GM19099 (cell line): Measurements from ENCODE around the gene AKT3.

Experiments
- POLR2A ChIP-seq: IDR thresholded peaks from 3 replicates; pipeline ENCODE4 v1.6.1; 2011; ENCODE audit warnings: low read depth; ENCODE audit not compliant: insufficient read length; ENCODE audit errors: extremely low read depth

Gene AKT3

GRCh38 chr1:243848165-243848857, 1.7 kb downstream of the AKT3 start:
- no peak for TF ChIP-seq POLR2A

DNA sequence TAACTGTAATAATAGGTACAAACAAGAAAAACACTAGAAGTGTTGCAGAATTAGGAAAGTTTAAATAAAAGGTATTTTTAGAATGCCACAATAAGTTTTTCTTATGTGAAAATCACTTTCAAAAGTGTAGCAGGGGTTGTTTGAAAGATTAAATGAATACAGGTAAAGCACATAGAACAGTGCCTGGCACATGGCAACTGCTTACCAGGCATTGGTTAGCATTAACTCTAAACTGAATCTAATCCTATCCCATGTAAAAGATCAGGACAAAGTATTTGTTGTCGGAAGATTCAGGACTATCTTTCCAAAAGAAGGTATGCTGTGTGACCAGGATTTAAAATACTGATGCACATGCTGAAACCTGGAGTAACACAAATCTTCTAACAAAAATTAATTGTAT, 3.3 kb downstream of the AKT3 start:
- TF ChIP-seq POLR2A = no peak

- no peak for TF ChIP-seq POLR2A
Measured at GRCh38 chr1:243845888-243846287, 4.2 kb downstream of the AKT3 start.

DNA sequence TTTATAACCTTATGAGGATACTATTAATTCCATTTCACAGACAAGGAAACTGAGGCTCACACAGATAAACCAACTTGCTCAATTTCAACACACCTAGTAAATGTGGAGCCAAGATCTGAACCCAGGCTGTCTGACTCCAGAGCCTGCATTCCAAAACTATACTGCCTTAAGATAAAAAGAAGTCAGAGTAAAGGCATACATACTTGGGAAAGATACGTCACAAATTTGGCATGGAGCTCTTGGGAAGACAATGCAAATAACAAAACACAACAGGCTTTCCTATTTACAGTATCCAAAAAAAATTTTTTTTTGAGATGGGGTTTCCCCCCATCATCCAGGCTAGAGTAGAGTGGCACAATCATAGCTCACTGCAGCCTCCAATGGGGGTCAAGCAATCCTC, 5.9 kb downstream of the AKT3 start:
- no peak for TF ChIP-seq POLR2A

- no peak for TF ChIP-seq POLR2A
Measured at GRCh38 chr1:243842978-243843511, 7.0 kb downstream of the AKT3 start.

DNA sequence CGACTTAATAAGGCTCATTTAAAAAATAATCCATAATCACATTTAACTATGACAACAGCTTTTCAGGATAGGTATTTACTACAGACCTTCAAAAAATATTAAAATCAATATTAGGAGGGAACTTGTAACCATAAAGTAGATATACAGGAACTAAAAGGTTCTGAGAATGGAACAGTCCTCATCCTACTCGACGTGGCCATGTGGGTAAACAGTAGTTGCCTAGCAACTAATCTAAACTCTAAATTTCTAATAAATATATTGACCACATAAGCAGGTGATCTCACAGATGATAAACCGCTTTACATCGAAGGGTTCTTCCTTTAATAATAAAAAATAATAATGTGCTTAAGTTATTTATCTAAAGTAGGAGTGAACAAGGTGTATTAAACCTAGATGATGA, 7.9 kb downstream of the AKT3 start:
- no peak for TF ChIP-seq POLR2A

GRCh38 chr1:243841507-243841906, 8.5 kb downstream of the AKT3 start:
- TF ChIP-seq POLR2A = no peak

GRCh38 chr1:243837907-243838535, 12.0 kb downstream of the AKT3 start:
- no peak for TF ChIP-seq POLR2A

GRCh38 chr1:243834130-243834529, 15.9 kb downstream of the AKT3 start:
- TF ChIP-seq POLR2A = no peak

- TF ChIP-seq POLR2A = no peak
Measured at GRCh38 chr1:243831463-243831862, 18.6 kb downstream of the AKT3 start.

- no peak for TF ChIP-seq POLR2A
Measured at GRCh38 chr1:243827206-243827605, 22.8 kb downstream of the AKT3 start.

GRCh38 chr1:243821177-243821680, 28.8 kb downstream of the AKT3 start:
- no peak for TF ChIP-seq POLR2A

- TF ChIP-seq POLR2A = no peak
Measured at GRCh38 chr1:243819438-243819839, 30.6 kb downstream of the AKT3 start.

DNA sequence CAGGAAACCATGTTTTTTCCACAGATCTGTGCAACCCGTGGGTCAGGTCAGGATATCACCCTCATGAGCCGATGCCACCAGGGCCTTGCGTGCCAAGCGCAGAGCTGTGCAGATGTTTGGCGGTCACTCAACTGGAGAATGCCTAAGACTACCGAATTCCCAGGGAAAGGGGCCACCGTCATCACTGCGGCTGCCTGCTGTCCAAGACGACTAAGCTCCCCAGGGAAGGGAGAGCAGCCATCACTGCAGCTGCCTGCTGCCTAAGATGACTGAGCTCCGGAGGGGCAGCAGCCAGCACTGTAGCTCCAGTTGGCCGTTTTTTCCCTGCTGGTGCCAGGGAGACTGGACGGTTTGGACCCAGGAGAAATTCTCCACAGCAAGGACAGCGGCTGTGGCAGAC, 31.1 kb downstream of the AKT3 start:
- TF ChIP-seq POLR2A = no peak

DNA sequence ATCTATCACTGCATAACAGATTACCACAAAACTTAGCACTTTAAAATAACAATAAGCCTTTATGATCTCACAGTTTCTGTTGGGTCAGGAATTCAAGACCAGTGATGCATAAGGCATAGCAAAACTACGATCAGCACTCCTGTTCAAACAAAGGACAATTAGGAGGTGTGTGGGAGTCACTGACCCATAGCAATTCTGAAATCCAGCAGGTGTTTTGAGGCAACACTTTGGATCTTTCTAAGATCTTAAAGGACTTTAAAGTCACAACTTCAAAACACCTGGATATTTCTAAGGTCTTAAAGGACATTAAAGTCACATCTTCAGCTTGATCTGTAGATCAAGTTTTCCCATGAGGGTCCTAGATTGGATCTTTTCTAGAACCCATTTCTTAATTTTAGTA, 35.3 kb downstream of the AKT3 start:
- no peak for TF ChIP-seq POLR2A

GRCh38 chr1:243806310-243806709, 43.7 kb downstream of the AKT3 start:
- TF ChIP-seq POLR2A = no peak
